Central memory CD4-positive, alpha-beta T cell (primary cell): ENCODE measurements around the gene ERBIN.
"Not testable (repeated sequence)": the region's sequence is repeated elsewhere in the genome, so short reads cannot be mapped to it uniquely, and the experiment has no call there.

ENCODE experiments used
- DNase-seq: peaks from one replicate; pipeline ENCODE4 v3.0.0; 2022

The ERBIN gene

DNA sequence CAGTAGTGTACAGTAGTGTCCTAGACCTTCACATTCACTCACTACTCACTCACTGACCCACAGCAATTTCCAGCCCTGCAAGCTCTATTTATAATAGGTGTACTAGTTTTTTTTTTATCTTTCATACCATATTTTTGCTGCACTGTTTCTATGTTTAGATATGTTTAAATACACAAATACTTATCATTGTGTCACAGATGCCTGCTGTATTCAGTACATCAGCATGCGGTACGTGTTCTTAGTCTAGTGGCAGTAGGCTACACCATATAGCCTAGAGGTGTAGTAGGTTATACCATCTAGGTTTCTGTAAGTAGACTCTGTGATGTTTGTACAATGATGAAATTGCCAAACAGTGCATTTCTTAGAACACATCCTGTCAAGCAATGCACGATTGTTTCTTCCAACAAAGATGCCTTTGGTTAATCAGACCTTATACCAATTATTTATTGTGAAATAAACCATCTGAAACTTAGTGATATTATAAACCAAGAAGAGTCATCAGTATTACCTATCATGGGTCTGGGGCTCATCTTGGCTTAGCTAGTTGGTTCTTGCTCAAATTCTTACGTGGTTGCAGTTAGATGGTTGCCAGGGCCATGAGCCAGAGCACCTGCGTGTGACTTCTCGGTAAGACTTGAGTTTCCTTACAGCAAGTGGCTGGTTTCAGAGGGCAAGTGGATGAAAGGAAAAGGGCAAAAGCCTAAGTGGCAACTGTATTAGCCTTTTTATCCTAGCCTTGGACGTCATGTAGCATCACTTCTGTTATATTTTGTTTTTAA, 41.1 kb downstream of the ERBIN start:
- no peak for DNase-seq

DNA sequence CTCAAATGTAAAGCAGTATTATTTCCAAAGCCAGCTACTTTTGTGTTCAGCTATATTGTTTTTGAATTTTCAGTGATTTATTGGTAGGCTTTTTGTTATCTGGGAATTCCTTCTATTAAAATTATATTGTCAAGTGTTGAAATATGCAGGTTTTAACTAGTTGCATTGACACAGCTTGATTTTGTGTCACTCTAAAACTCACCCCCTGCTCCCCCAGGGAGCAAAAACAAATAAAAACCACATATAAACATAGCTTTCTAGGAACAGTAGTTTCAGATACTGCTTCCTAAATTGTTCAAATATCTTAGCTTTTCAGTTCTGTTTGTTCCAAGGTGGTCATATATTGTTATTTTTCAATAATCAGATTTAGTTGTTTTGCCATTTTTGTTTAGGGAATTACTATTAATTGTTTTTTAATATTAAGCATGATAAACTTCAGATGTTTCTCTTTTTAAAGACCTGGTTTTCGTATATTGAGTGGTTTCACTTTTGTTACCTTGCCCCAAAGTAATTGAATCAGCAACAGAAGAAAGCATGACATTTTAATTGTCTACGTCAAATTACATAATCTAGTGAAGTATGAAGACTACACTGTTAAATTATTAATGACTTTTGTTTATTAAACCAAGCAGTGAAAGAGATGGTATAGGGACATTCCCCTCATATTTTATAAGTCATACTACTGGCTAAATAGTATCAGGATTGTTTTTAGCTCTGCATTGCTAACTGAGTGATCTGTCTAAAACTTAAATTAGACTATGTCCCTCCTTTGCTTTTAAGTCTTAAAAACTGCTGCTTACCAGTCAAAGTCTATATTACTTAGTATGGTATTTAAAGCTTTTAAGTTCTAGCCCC, 43.4 kb downstream of the ERBIN start:
- no peak for DNase-seq

DNA sequence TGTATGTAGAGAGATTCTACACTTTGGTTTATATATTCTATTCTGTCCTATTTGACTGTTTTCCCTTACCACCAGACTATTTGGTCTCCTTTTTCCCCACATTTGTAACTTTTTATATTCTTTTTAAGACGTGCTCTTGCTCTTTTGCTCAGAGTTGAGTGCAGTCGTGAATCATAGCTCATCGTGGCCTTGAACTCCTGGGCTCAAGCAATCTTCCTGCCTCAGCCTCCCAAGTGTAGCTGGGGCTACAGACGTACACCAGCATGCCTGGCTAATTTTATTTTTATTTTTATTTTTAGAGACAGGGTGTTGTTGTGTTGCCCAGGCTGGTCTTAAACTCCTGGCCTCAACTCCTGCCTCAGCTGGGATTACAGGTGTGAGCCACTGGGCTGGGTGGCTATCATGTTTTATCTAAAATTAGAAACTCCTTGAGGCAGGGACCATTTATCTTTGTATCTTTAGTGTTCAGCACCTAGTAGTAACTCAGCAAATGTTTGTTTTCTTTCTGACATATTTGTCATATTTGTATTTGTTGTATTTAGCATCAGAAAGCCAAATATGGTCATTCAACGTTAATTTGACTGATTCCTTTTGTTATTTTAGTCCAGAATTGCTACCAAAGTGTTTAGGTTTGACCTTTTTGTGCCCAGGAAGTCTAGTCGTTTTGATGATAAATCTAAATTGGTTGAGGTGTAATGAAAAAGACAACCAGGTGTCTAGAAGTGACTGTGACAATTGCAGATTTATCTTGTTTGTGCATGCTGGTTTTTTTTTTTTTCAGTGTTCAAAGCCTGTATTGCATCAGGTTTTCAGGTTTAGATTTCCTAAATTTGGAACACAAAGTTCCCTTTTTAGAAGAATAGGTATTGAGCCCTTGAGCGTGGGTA, 44.3 kb downstream of the ERBIN start:
- DNase-seq, result no peak

DNA sequence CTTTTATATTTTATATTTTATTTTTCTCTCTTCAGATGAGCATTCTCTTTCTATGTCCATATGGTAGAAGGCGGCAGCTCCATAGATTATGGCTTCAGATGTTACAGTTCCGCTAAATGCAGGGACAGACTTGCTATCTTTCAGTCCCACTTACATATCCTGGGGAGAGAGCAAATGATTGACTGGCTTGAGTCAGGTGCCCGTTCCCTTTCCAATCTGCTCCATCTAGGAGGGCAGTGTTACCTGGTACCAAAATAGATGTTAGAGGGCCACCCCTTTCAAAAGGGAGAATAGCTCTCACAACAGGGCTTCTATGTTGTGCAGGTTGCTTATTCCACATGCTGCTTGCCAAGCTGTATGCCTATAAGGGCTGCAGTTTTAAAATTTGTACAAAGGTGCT, 45.3 kb downstream of the ERBIN start:
- no peak for DNase-seq

DNA sequence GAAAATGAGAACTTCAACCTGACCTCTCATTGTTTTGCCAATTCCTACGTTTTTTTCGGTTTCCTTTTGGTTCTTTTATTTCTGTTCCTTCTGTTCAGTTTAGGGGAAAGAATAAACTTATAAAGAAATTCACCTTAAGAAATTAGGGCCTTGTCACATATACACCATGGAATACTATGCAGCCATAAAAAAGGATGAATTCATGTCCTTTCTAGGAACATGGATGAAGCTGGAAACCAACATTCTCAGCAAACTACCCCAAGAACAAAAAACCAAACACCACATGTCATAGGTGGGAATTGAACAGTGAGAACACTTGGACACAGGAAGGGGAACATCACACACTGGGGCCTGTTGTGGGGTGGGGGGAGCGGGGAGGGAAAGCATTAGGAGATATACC, 46.5 kb downstream of the ERBIN start:
- not testable (repeated sequence) for DNase-seq

DNA sequence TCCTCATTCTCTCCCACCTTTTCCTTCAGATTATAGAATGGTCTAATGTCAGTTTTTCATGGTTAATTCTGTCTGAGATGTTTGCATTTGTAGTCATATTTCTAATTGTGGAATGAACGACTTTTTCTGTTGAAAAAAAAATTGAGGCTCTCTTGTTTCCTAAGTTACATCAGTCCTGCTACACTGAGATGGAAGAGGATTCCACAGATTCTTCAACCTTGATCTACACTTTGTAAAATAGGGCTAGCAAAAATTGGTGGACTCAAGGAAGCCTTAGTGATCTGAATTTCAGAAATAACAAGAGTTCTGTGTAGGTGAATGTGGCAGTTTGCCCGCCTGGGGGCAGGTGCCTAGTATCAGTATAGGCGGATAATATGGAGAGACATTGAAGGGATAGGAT, 51.9 kb downstream of the ERBIN start:
- no peak for DNase-seq

DNA sequence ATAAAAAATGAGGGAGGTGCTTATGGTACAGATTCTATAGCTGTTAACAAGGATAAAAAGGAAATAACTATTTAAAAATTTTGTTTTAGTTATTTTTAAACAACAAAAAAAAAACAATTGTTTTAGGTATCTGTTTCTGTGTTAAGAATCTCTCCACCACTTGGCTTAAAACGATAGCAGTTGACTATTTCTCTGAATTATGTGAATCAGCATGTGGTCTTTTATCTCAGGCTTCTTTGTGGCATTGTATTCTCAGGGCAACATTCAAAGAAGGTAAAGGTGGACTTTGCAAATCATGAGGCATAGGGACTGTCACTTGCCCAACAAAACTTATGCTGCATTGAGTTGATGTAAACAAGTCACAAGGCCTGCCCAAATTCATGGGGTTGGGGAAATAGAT, 55.2 kb downstream of the ERBIN start:
- DNase-seq, result no peak

DNA sequence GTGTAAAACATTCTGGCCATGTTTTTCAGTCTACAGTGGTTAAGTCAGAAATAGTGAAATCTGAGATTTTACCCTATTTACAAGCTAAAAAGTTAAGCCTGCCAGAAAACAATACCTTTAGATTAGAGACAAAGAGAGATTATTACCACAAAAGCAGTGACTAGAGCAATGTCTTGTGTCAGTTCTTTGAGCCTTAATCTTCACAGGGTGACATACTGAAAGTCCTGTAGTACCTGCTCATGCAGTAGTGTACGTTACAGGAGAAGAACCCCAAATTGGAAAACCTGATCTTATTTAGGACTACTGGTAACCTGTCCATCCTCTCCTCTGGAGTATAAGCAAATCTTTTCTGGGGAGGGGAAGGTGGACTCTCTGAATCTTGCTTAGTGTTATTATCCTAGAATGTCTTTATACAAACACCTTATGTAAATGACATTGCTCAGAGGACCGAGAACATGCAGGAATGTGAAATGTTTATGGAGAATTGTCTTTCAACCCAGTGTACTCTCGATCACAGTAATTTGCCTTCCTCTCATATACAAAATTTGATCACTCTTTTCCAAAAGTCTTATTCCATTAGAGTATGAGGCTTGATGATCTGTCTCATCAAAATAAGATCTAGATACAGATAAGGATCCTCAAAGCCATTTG, 55.7 kb downstream of the ERBIN start:
- DNase-seq, result no peak

DNA sequence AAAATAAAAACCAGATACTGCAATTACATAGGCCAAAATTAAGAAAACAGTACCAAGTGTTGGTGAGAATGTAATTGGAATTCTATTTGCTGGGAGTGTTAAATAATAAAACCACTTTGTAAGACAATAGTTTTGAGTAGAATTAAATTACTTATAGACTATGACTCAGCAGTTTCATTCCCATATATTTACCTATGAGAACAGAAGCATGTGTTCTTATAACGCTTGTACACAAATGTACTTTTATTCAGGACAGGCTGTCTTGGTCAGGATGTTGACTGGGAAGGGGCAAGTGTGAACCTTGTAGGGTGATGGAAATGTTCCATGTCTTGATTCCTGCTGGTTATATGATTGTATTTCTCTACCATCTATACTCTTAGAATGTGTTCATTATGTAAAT, 56.3 kb downstream of the ERBIN start:
- DNase-seq, result no peak

DNA sequence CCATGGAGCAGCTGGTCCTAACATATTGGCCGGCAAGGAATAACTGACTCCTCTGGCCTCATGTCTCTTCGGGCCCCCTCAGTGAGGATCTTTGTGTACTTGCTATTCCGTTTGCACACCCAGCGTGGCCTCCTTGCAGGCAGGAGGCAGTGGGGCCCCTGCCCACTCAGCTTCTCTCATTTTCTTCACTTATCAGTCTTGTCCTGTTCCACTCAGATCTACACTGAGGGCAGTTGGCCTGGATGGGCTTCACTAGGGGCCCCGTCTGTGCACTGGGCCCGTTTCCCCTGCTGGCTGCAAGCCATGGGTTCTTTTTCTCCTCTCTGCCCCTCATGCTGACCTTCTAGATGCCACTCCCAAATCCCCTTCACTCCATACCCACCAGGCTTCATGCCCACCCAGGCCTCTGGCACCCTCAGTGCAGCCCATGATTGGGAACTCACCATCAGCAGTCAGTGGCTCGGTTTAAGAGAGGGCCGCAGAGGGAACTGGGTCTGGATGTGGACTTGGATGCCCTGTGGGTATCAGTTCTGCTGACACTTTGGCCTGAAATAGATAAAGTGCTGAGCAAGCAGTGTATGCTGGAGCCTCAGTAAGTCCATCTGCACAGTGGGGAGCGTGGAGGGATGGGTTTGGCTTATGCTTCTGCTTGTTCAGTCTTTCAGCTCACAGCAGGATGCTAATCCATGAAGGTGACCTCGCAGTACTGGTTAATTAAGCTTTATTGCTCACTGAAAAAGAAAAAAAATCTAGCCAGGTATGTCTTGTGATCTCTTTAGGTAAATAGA, 57.9 kb downstream of the ERBIN start:
- DNase-seq, result no peak

DNA sequence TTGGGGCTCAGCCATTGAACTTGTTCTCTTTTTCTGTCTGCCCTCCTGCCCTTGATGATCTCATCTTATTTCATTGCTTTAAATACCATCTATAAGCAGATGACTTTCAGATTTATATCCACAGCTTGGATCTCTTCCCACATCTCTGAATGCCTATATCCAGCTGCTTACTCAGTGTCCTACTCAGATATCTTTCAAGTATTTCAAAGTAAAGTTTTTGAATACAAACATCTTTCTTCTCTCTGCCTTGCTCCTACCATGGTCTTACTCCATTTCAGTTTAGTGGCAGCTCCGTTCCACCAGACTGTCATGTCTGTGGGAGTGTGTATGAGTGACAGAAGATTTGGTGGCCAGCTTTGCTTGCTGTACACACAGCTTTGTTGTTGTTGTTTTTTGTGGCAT, 59.7 kb downstream of the ERBIN start:
- DNase-seq, result no peak

DNA sequence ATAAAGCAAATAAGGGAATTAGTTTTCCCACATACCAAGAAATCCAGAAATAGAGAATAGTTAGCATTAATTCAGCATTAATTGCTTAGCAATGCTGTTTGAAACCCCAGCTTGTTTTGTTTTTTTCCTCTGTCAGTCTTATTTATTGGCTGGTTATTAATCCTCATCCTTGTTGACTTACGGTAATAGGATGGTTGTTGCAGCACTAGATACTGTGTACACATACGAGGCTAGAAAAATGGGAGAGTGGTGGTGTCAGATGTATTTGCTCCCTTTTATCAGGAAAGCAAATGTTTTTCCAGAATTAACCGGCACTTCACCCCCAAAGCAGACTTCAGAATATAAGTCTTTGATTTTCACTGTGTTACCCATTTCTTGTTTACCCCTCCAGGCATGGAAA, 60.4 kb downstream of the ERBIN start:
- no peak for DNase-seq

DNA sequence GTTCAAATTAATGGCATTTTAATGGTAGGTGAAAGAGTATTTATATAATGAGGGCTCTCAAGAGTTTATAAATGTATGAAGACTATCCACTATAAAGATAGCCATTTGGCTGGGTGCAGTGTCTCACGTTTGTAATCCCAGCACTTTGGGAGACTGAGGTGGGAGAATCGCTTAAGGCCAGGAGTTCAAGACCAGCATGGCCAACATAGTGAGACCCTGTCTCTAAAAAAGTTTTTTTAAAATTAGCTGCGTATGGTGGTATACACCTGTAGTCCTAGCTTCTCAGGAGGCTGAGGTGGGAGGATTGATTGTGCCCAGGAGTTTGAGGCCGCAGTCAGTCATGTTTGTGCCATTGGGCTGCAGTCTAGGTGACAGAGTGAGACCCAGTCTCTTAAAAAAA, 61.6 kb downstream of the ERBIN start:
- no peak for DNase-seq

DNA sequence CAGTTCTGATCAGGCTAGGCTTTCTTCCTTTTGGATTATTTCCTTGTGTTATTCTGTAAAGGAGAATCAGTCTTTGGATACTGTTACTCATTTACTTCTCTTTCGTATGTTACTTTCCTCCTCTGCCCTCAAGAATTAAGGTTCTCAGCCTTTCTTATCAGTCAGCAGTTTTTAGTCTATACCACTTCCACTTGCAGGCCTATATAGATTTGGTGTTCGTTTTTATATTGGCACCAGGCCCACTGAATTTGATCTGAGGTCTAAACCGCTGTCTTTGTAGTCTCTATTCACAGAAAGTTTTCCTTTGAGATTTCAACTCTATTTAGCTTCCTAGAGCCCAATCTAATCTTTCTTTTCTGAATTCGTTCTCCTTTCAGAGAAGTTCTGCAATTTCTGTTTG, 62.8 kb downstream of the ERBIN start:
- DNase-seq, result no peak

DNA sequence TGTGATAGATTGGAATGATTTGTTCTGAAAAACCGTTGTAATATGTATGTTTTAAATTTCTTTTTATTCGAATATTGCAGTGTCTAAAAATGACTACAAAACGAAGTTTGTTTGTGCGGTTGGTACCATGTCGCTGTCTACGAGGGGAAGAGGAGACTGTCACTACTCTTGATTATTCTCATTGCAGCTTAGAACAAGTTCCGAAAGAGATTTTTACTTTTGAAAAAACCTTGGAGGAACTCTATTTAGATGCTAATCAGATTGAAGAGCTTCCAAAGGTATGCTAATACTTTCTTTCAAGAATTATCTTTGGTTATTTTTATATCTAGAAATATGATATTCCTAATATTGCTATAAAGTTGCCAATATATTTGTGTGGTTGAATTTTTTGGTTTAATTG, 66.3 kb downstream of the ERBIN start:
- DNase-seq, result no peak

DNA sequence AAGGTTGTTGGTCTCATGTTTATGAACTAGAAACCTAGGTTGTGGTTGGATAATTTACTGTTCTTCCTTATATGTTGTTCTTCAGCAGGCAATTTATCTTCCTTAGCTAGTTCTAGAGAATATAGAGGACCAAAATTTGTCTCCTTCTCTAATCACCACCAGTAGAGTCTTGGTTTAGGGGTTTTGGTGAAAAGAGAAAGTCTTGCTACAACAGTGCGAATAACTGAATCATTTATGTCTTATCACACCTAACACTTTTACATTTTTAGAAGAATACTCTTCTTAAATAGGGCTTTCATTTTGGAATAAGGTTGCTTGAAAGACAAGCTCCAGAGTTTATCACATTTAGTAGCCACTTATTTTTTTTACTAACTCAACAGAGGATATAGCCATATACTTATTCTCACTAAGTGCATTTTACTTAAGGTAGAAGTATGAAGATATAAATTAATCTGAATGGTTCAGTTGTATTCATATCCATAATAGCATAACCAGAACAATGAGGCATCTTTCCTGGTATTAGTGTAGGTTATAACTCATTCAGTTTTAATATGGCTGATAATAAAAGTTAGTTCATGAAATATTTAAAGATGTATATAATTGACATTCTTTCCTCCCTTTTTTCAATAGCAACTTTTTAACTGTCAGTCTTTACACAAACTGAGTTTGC, 67.9 kb downstream of the ERBIN start:
- no peak for DNase-seq

DNA sequence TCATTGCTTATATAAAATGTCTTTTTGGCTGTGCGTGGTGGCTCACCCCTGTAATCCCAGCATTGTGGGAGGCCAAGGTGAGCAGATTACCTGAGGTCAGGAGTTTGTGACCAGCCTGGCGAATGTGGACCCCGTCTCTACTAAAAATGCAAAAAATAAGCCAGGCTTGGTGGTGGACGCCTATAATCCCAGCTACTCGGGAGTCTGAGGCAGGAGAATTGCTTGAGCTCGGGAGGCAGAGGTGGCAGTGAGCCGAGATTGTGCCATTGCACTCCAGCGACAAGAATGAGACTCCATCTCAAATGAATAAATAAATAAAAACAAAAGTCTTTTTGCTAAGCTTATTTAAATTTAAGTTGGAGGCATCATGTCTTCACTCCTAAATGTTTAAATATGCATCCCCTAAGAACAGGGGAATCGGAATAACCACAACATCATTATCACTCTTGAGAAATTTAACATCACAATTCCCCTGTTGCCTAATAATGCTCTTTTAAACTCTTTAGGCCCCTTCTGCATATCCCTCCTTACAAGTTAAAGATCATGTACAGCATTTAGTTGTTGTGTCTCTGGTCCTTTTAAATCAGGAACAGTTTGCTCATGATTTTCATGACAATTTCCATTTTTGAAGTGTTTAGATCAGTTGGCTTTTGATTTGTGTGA, 72.8 kb downstream of the ERBIN start:
- no peak for DNase-seq

DNA sequence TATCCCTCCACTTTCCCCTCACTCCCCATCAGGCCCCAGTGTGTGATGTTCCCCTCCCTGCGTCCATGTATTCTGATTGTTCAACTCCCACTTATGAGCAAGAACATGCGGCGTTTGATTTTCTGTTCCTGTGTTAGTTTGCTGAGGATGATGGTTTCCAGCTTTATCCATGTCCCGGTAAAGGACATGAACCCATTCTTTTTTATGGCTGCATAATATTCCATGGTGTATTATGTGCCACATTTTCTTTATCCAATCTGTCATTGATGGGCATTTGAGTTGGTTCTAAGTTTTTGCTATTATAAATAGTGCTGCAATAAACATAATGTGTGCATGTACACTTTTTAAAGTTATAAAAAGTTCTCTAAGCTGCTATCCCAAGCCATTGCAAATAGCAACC, 75.6 kb downstream of the ERBIN start:
- no peak for DNase-seq

DNA sequence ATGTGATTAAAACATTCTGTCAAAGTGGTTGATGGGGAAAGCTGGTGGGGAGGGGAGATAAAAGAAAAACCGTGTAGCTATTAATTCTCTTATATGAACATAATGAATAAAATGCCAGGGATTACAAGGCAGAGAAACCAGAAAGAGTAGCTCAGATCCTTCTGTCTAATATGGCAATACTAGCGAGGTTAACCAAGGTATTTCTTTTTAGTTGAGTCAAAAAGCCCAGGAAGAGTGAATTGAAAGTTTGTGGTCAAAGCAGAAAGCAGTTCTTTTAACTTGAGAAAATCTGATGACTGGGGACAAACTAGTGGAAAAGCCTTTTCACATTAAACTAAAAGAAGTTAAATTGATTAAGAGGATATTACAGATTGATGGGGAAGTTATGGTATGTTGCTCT, 76.0 kb downstream of the ERBIN start:
- no peak for DNase-seq

DNA sequence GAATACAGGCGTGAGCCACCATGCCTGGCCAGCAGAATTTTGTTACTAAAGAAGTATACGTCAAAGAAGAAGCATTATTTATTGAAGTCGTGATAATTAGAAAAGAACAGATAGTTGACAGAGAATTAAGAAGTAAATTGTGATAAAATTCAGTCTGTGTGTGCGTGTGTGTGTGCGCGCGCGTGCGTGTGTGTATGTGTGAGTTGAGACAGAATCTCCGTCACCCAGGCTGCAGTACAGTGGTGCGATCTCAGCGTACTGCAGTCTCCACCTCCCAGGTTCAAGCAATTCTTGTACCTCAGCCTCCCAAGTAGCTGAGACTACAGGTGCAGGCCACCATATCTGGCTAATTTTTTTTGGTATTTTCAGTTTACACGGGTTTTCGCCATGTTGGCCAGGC, 77.8 kb downstream of the ERBIN start:
- no peak for DNase-seq

DNA sequence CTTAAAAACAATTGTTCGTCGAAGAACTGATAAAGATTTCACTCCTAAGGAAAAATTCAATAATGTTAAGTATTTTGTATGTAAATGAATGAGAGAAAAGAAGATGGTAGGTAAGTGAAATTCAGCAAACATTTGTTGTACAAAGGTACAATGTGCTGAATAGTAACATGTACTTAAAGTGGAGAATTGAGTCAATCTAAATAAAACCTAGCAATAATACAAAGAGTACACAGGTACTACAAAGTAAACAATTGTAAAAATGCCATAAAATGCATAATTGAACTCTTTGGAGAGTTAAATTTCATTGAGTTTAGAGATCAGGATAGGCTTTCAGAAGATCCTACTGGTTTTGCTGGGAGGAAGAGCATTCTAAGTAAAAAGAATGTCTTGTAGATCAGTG, 82.9 kb downstream of the ERBIN start:
- DNase-seq, result no peak
